RWPE2 (cell line): ENCODE data around the gene TRIM47.
"Not testable (repeated sequence)": the region's sequence is repeated elsewhere in the genome, so short reads cannot be mapped to it uniquely, and the experiment has no call there.

ENCODE experiments used
- ATAC-seq: fragments of 200-7000 bp; cut with Tn5 transposase; 3 replicates; pipeline ENCODE4 v1.9.1; 2021; ENCODE audit warnings: low read depth
- DNase-seq: peaks from one replicate; pipeline ENCODE4 v3.0.0-alpha.2; 2020; ENCODE audit warnings: low spot score
- H3K27ac ChIP-seq: fragments of 450-650 bp; 2 replicates; pipeline ENCODE4 v1.5.1; 2017; ENCODE audit warnings: mild to moderate bottlenecking; ENCODE audit not compliant: poor library complexity, severe bottlenecking
- H3K27me3 ChIP-seq: fragments of 250-450 bp; sonication (Bioruptor Pico); 2 replicates; pipeline ENCODE4 v1.5.1; 2021; ENCODE audit warnings: mild to moderate bottlenecking, moderate library complexity; ENCODE audit not compliant: insufficient read depth, poor library complexity, severe bottlenecking
- H3K36me3 ChIP-seq: fragments of 250-450 bp; sonication (Bioruptor Pico); 2 replicates; pipeline ENCODE4 v1.5.1; 2020; ENCODE audit warnings: low read depth, mild to moderate bottlenecking, moderate library complexity
- H3K4me1 ChIP-seq: fragments of 250-450 bp; sonication (Bioruptor Pico); 2 replicates; pipeline ENCODE4 v1.5.1; 2021; ENCODE audit warnings: mild to moderate bottlenecking, moderate library complexity; ENCODE audit not compliant: insufficient read depth, poor library complexity, severe bottlenecking
- H3K4me3 ChIP-seq: fragments of 250-450 bp; sonication (Bioruptor Pico); 2 replicates; pipeline ENCODE4 v1.5.1; 2021; ENCODE audit warnings: mild to moderate bottlenecking, moderate library complexity; ENCODE audit not compliant: severe bottlenecking
- H3K9me3 ChIP-seq: fragments of 250-450 bp; sonication (Bioruptor Pico); 2 replicates; pipeline ENCODE4 v1.5.1; 2021; ENCODE audit warnings: mild to moderate bottlenecking, moderate library complexity; ENCODE audit not compliant: severe bottlenecking
- TF ChIP-seq, protein P1 (sequence below): fragments of 450-650 bp; IDR thresholded peaks from one replicate; pipeline ENCODE4 v1.5.1; 2017; ENCODE audit warnings: mild to moderate bottlenecking, moderate library complexity; ENCODE audit not compliant: poor library complexity, severe bottlenecking

Gene TRIM47

DNA sequence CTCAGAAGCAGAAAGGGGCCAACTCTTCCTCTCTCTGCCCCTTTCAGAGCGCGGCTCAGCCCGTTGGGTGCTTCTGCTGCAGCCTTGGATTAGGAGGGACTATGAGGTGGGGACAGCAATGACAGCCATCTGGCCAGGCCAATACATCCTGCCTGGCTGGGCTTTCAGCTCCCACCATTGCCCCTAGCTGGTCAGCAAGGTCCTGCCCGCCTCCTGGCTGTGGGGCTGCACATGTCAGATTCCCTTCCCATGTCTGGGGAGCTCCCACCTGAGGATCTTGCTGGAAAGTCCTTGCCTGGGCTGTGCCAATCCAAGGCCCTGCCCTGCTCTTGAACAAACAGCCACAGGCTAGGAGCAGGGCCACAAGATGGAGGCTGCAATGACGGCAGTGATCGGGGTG, 10.1 kb upstream of the TRIM47 start:
- TF ChIP-seq, protein P1, sequence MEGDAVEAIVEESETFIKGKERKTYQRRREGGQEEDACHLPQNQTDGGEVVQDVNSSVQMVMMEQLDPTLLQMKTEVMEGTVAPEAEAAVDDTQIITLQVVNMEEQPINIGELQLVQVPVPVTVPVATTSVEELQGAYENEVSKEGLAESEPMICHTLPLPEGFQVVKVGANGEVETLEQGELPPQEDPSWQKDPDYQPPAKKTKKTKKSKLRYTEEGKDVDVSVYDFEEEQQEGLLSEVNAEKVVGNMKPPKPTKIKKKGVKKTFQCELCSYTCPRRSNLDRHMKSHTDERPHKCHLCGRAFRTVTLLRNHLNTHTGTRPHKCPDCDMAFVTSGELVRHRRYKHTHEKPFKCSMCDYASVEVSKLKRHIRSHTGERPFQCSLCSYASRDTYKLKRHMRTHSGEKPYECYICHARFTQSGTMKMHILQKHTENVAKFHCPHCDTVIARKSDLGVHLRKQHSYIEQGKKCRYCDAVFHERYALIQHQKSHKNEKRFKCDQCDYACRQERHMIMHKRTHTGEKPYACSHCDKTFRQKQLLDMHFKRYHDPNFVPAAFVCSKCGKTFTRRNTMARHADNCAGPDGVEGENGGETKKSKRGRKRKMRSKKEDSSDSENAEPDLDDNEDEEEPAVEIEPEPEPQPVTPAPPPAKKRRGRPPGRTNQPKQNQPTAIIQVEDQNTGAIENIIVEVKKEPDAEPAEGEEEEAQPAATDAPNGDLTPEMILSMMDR, result no peak
- peaks cover 21% of the 10 kb centered on the region; the same call in 1 of the 2 replicates for H3K36me3 ChIP-seq
- ATAC-seq (peak; percentile 28; the same call in 2 of the 3 replicates), DNase-seq (no peak)
- H3K9me3 ChIP-seq, result no peaks in the 10 kb centered on the region
- no peak overlapping the region for H3K27ac ChIP-seq
- H3K4me1 ChIP-seq, result no peaks in the 10 kb centered on the region
- no peaks in the 10 kb centered on the region for H3K27me3 ChIP-seq
- H3K4me3 ChIP-seq, result no peak overlapping the region

DNA sequence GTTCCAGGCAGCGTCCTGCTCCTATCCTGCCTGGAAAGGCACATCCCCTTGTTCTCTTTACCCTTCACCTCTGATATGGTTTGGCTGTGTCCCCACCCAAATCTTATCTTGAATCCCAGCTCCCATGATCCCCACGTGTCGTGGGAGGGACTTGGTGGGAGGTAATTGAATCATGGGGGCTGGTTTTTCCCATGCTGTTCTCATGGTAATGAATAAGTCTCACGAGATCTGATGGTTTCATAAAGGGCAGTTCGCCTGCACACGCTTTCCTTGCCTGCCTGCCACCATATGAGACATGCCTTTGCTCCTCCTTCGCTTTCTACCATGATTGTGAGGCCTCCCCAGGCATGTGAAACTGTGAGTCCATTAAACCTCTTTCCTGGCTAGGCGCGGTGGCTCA, 7.5 kb upstream of the TRIM47 start:
- not testable (repeated sequence) for H3K4me3 ChIP-seq, H3K27ac ChIP-seq, H3K27me3 ChIP-seq, DNase-seq, ATAC-seq, H3K9me3 ChIP-seq, H3K4me1 ChIP-seq
- peaks cover 13% of the 10 kb centered on the region; the same call in 1 of the 2 replicates for H3K36me3 ChIP-seq

DNA sequence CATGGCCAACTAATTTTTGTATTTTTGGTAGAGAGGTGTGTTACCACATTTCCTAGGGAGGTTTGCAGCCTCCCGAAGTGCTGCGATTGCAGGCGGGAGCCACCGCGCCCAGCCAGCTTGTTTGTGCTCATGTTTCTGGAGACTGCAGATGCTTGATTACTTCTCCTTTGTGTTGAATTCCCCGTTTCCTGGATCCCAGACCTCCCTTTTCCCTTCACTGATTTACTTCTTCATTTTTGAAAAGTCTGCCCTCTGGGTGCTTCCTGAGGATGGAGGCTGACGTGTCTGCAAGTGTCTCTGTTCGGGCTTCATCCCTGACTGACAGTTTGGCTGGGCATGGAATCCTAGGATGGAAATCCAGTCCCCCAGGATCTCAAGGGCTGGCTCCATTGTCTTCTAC, 7.0 kb upstream of the TRIM47 start:
- H3K27me3 ChIP-seq, result no peaks in the 10 kb centered on the region
- H3K4me1 ChIP-seq, result no peaks in the 10 kb centered on the region
- ATAC-seq (no peak), DNase-seq (no peak)
- H3K36me3 ChIP-seq, result peaks cover 9% of the 10 kb centered on the region; the same call in 1 of the 2 replicates
- H3K4me3 ChIP-seq, result no peak overlapping the region
- H3K27ac ChIP-seq, result no peak overlapping the region
- TF ChIP-seq, protein P1, result no peak
- H3K9me3 ChIP-seq, result no peaks in the 10 kb centered on the region

DNA sequence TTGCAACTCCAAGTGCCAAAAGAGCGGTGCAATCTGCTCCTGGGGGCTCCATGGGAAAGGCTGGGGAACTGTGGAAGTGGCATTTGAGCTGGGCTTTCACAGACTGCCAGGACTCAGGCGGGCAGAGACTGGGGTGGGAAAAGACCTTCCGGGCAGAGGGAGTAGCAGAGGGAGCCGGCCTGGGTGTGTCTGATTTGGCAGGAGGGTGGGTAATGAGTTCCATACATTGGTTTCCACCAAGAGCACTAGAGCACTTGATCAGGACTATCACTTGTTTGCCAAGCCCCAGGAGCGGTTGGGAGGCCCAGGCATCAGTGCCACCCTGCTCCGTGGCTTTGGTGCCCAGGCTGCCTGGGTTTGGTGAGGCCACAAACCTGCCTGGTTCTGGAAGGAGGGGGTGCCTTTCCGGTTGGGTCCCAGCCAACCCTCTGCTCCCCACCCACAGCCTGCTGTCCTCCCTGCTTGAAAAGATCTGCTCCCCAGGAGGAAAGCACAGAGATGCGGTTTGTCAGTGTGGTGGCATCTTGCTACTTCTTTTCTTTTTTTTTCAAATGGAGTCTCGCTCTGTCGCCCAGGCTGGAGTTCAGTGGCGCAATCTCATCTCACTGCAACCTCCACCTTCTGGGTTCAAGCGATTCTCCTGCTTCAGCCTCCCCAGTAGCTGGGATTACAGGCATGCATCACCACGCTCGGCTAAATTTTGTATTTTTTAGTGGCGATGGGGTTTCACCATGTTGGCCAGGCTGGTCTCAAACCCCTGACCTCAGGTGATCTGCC, 3.5 kb upstream of the TRIM47 start:
- Histone ChIP-seq H3K4me3 (no peak overlapping the region), H3K27me3 (no peaks in the 10 kb centered on the region), H3K9me3 (no peaks in the 10 kb centered on the region), H3K36me3 (no peaks in the 10 kb centered on the region), H3K4me1 (peaks cover under 1% of the 10 kb centered on the region), H3K27ac (no peak overlapping the region)
- no peak for ATAC-seq
- DNase-seq, result no peak
- TF ChIP-seq, protein P1, result no peak

DNA sequence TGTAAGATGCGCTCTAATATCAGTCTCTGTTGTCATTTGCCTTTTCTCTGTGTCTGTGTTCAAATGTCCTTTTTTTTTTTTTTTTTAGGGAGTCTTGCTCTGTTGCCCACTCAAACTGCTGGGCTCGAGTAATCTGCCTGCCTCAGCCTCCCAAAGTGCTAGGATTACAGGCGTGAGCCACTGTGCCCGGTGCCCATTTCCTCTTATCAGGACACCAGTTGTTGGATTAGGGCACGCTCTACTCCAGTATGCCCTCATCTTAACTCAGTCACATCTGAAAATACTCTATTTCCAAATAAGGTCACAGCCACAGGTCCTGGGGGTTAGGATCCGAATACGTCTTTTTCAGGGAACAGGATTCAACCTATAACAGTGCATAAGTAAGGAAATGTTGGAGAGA, 1.9 kb upstream of the TRIM47 start:
- peaks cover 15% of the 10 kb centered on the region for H3K4me1 ChIP-seq
- ATAC-seq, result no peak
- H3K36me3 ChIP-seq, result peaks cover 4% of the 10 kb centered on the region; the same call in 1 of the 2 replicates
- H3K27me3 ChIP-seq, result no peaks in the 10 kb centered on the region
- TF ChIP-seq, protein P1, result no peak
- no peak overlapping the region for H3K27ac ChIP-seq
- no peaks in the 10 kb centered on the region for H3K9me3 ChIP-seq
- DNase-seq, result no peak
- H3K4me3 ChIP-seq, result no peak overlapping the region
